Activated B cell treated with CpG ODN at 0.5 μM for 24 hours (primary cell): Measurements from ENCODE around the gene PRKCE. TPM values are rescaled to one million over a fixed set of nuclear protein-coding genes. Genes with fewer than 3 reads are reported as not detected.
A peak's percentile ranks its signal among the peaks of the same experiment; 100 is the strongest.

Experiments
- ATAC-seq: fragments of 200-7000 bp; cut with Tn5 transposase; one replicate; pipeline ENCODE4 v1.10.0; 2021; ENCODE audit warnings: low read depth, mild to moderate bottlenecking, moderate library complexity
- CTCF ChIA-PET: fragments of 350-600 bp; sonication (Branson Sonifier 250); formaldehyde crosslinking; loops from one replicate; lab custom pipeline; 2021; ENCODE audit warnings: antibody characterized with exemption; lab: Charles Lee
- POLR2A ChIA-PET: fragments of 350-600 bp; sonication (Branson Sonifier 250); formaldehyde crosslinking; loops from one replicate; lab custom pipeline; 2021; ENCODE audit warnings: antibody characterized with exemption; lab: Charles Lee
- DNase-seq: peaks from one replicate; pipeline ENCODE4 v3.0.0; 2022
- H3K27ac Mint-ChIP-seq: one replicate; pipeline ENCODE4 v1.8.0; 2020; ENCODE audit warnings: mixed read lengths
- H3K27me3 Mint-ChIP-seq: one replicate; pipeline ENCODE4 v1.8.0; 2021; ENCODE audit warnings: mixed read lengths
- H3K36me3 Mint-ChIP-seq: one replicate; pipeline ENCODE4 v1.8.0; 2021; ENCODE audit warnings: low read depth, mixed read lengths
- H3K4me1 Mint-ChIP-seq: one replicate; pipeline ENCODE4 v1.8.0; 2021; ENCODE audit warnings: mixed read lengths
- H3K4me3 Mint-ChIP-seq: one replicate; pipeline ENCODE4 v1.8.0; 2020; ENCODE audit warnings: mild to moderate bottlenecking, mixed read lengths
- H3K9me3 Mint-ChIP-seq: one replicate; pipeline ENCODE4 v1.8.0; 2020; ENCODE audit warnings: mixed read lengths
- intact Hi-C: fragments of 100-400 bp; cut with micrococcal nuclease; formaldehyde crosslinking; loops from one replicate; pipeline ENCODE4 v1.15.1; 2024
- total RNA-seq: library from RNA; stranded (reverse); gene quantifications from 2 replicates; pipeline ENCODE4 v1.2.3, GENCODE V29; 2022
- TF ChIP-seq, protein P1 (sequence below): fragments of 200-600 bp; IDR thresholded peaks from one replicate; pipeline ENCODE4 v1.8.0; 2022; ENCODE audit warnings: antibody characterized with exemption, mild to moderate bottlenecking

Gene PRKCE
- total RNA-seq, 1 donor from 2014 or later: 53.8 TPM

DNA sequence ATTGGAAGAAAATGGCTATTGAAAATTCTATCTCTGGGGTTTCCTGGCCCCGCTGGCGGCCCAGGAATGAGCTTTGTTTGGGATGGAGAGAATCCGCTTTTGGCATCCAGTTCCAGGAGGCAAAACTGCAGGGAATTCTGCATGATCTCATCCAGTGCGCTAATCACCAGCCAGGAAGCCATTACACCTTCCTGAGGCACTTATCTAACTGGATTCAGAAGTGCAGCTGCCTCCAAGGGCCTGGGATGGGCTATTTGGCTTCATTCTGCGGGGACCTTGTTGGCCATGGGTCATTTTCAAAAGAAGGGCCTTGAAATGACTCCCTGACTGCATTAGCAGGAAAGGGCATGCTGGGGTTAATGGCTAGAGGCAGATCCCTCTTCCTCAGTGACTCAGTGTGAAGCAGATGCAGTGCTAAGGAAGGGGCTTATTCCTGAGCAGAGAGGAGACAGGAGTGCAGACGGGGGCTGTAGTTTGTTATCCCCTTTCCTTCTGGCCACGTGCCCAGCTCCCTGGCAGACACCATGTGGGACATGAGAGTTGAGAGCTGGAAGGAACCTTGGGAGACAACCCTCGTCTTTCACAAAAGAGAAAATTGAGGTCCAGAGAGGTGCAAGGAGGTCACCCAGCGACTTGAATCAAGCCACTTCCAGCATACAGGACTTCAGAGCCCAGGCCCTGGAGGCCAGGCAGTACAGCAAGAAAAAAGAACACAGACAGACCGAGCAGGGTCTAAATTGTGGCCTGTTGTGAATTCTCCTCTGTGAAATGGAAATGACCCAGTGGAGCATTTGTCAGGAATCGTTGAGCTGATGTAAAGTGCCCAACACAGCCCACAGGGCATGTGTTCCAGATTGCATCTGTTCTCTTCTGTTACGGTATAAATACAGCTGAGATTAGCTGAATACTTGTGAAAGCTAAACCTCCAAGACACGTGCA is 161.8 kb downstream of the PRKCE start:
- intact Hi-C loops: no loop called here
- Mint-ChIP-seq H3K4me3 (no peak overlapping the region), H3K4me1 (peaks cover 17% of the 10 kb centered on the region), H3K27ac (peak overlapping the region; percentile 16), H3K36me3 (no peaks in the 10 kb centered on the region), H3K9me3 (no peaks in the 10 kb centered on the region), H3K27me3 (no peaks in the 10 kb centered on the region)
- no peak for DNase-seq
- TF ChIP-seq, protein P1, sequence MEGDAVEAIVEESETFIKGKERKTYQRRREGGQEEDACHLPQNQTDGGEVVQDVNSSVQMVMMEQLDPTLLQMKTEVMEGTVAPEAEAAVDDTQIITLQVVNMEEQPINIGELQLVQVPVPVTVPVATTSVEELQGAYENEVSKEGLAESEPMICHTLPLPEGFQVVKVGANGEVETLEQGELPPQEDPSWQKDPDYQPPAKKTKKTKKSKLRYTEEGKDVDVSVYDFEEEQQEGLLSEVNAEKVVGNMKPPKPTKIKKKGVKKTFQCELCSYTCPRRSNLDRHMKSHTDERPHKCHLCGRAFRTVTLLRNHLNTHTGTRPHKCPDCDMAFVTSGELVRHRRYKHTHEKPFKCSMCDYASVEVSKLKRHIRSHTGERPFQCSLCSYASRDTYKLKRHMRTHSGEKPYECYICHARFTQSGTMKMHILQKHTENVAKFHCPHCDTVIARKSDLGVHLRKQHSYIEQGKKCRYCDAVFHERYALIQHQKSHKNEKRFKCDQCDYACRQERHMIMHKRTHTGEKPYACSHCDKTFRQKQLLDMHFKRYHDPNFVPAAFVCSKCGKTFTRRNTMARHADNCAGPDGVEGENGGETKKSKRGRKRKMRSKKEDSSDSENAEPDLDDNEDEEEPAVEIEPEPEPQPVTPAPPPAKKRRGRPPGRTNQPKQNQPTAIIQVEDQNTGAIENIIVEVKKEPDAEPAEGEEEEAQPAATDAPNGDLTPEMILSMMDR: no peak
- ATAC-seq: no peak
- ChIA-PET CTCF (interaction anchor here (0.9 kb wide), 1 partner anchor 35 kb away, joined by 3 read pairs; no protein-coding TSS in a partner anchor), POLR2A (no interaction called here)

DNA sequence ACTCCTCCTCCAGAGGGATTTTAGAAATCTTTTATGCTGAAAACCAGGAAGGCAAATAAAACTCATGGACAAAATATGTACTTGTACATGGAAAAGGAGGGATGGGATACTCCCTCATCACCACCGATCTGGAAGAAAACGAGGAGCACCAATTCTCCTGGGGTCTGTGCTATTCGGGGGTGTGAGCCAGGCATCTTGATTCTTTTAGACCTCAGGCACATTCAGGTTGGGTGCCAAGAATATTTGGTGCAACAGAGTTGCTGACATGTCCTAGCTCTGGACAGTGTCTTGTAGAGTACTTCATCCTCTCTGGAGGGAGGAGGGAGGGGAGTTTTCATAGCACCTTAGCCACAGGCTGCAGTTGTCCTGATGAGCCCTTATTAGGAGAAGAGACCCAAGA is 163.0 kb downstream of the PRKCE start:
- ChIA-PET CTCF (no interaction called here), POLR2A (no interaction called here)
- Mint-ChIP-seq H3K9me3 (no peaks in the 10 kb centered on the region), H3K27ac (no peak overlapping the region), H3K36me3 (no peaks in the 10 kb centered on the region), H3K27me3 (no peaks in the 10 kb centered on the region), H3K4me1 (peaks cover 21% of the 10 kb centered on the region), H3K4me3 (no peak overlapping the region)
- TF ChIP-seq, protein P1: no peak
- intact Hi-C loops: no loop called here
- ATAC-seq (no peak), DNase-seq (no peak)

DNA sequence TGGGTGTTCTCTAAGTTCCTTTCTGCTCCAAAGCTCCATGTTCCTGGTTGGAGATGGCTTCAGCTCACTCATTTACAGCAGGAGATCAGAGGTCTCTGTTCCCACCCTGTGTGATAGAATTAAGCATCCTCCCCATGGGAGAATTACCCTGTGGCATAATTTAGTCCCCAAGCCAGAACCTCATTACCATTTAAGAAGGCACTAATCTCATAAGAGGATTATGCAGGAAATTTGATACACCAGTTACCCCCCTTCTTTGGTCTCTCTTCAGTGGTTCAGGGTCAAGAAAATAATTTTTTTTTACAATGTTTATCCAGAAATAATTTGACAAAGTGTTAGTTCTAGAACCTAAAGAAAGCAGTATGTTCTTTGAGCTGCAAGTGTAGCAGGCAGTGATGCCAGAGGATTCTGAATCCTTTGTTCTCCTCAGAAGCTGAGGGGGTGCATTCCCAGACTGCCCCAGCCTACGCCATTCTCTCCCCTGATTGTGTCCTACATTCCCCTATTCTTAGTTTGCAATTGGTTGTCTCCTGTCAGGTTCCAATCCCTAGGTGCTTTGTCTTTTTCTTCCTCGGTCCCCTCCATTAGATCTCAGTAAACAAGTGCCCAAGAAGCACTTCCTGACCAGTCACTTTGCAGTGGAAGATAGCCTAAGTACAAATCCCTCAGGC is 163.6 kb downstream of the PRKCE start:
- ATAC-seq: no peak
- ChIA-PET POLR2A (no interaction called here), CTCF (no interaction called here)
- TF ChIP-seq, protein P1: no peak
- intact Hi-C loops: no loop called here
- Mint-ChIP-seq H3K36me3 (no peaks in the 10 kb centered on the region), H3K9me3 (no peaks in the 10 kb centered on the region), H3K27me3 (no peaks in the 10 kb centered on the region), H3K4me1 (peaks cover 27% of the 10 kb centered on the region), H3K27ac (no peak overlapping the region), H3K4me3 (no peak overlapping the region)
- no peak for DNase-seq

DNA sequence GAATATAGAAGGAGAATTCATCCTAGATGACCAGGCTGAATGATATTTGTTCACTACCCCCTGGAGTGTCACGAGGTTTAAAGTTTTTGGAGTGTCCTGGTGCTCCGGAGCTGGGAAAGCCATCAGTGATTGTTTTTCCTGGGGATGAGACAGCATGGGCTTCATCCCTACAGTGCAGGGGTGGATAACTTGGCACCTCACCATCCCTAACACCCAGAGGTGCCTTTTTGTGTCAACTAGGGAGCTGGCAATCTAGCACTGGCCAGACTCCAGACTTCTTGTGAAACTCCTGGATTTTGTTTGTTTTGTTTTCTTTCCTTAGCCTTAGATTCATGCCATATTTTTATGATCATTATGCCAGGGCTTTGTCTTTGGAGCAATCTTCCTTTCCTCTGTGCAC is 164.8 kb downstream of the PRKCE start:
- TF ChIP-seq, protein P1: no peak
- POLR2A ChIA-PET: no interaction called here
- Mint-ChIP-seq H3K4me1 (peaks cover 31% of the 10 kb centered on the region), H3K27ac (no peak overlapping the region), H3K27me3 (no peaks in the 10 kb centered on the region), H3K36me3 (no peaks in the 10 kb centered on the region), H3K4me3 (no peak overlapping the region), H3K9me3 (no peaks in the 10 kb centered on the region)
- ATAC-seq (no peak), DNase-seq (no peak)
- intact Hi-C loops: no loop called here
- CTCF ChIA-PET: no interaction called here

DNA sequence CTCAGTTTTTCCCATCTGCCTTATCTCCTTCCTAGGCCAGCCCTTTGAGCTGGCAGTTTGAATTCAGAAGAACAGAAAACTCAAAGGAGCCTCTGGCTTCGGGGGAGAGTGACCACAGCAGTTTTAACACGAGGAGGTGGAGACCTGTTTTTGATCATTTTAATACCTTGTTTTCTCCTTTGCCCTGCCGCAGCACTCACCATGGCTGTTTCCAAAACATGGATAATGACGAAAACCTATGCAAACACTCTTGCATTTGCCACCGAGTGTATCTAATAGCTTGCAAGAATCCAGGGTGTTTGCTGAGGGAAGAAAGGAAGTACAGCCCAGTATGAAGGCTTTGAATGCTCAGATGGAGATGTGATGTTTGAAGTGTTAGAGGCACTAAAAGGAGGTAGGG is 167.1 kb downstream of the PRKCE start:
- DNase-seq (no peak), ATAC-seq (no peak)
- Mint-ChIP-seq H3K9me3 (no peaks in the 10 kb centered on the region), H3K4me3 (no peak overlapping the region), H3K36me3 (no peaks in the 10 kb centered on the region), H3K4me1 (peaks cover 46% of the 10 kb centered on the region), H3K27me3 (no peaks in the 10 kb centered on the region), H3K27ac (no peak overlapping the region)
- intact Hi-C loops: no loop called here
- POLR2A ChIA-PET: no interaction called here
- CTCF ChIA-PET: no interaction called here
- TF ChIP-seq, protein P1: no peak
